Endothelial cell of umbilical vein (primary cell): ENCODE data around the gene DCC. TPM values are rescaled to one million over a fixed set of nuclear protein-coding genes. Genes with fewer than 3 reads are reported as not detected.

ENCODE experiments used
- BruUV-seq: library from RNA; stranded (reverse); fragments of 400-500 nt; replicated peaks from 2 replicates; lab custom pipeline; 2021; lab: Mats Ljungman, UMichigan
- CTCF ChIA-PET: fragments of 300-600, 350-600 bp; sonication (Branson Sonifier 250); formaldehyde crosslinking; loops from one replicate; lab custom pipeline; 2021; ENCODE audit warnings: antibody characterized with exemption, inconsistent platforms; lab: Charles Lee
- POLR2A ChIA-PET: fragments of 300-600, 350-600 bp; sonication (Branson Sonifier 250); formaldehyde crosslinking; loops from one replicate; lab custom pipeline; 2021; ENCODE audit warnings: antibody characterized with exemption, inconsistent platforms; lab: Charles Lee
- DNase-seq: peaks from one replicate; pipeline ENCODE4 v3.0.0-alpha.2; 2011; ENCODE audit warnings: low read depth, low spot score
- FAIRE-seq: peaks from 2 replicates; lab custom pipeline; 2011; peaks lifted over from hg19 to GRCh38; lab: Jason Lieb, UNC
- H2AFZ ChIP-seq: 2 replicates; pipeline ENCODE4 v1.6.0; 2012; ENCODE audit warnings: low read depth, low read length, control low read depth, inconsistent platforms
- H3K27ac ChIP-seq: 2 replicates; pipeline ENCODE4 v1.5.1; 2011; ENCODE audit warnings: low read depth, mild to moderate bottlenecking, control low read depth, low read length, moderate library complexity; ENCODE audit not compliant: insufficient read depth
- H3K27me3 ChIP-seq, 2 experiments: 2 replicates each; pipeline versions ENCODE4 v1.6.0 to v1.6.1; 2011; ENCODE audit warnings: low read length in 2 of 2, mixed read lengths in 1 of 2; ENCODE audit not compliant: control insufficient read depth in 2 of 2, insufficient read depth in 2 of 2
- H3K36me3 ChIP-seq, 2 experiments: 2 replicates in 1 of 2; 3 replicates in 1 of 2; pipeline ENCODE4 v1.5.1; 2011; ENCODE audit warnings: low read length in 2 of 2, mild to moderate bottlenecking in 1 of 2, moderate library complexity in 1 of 2; ENCODE audit not compliant: control insufficient read depth in 2 of 2, insufficient read depth in 2 of 2; ENCODE audit errors: extremely low read depth in 1 of 2
- H3K4me1 ChIP-seq: 3 replicates; pipeline ENCODE4 v1.5.1; 2011; ENCODE audit warnings: mild to moderate bottlenecking, low read length; ENCODE audit not compliant: control insufficient read depth, insufficient read depth; ENCODE audit errors: extremely low read depth
- H3K4me2 ChIP-seq: 2 replicates; pipeline ENCODE4 v1.6.1; 2011; ENCODE audit warnings: low read length, control low read depth, mixed read lengths; ENCODE audit not compliant: insufficient read depth
- H3K4me3 ChIP-seq, 3 experiments: fragments of 200-600 bp in 1 of 3; sonication (generic), shearing (Covaris generic) in 1 of 3; replicated peaks in 1 of 3; 2 replicates each; pipeline ENCODE4 v1.5.1; 2011 to 2016; ENCODE audit warnings: control low read depth in 3 of 3, low read length in 3 of 3, mild to moderate bottlenecking in 2 of 3, inconsistent platforms in 1 of 3, low read depth in 1 of 3, moderate library complexity in 1 of 3; ENCODE audit not compliant: insufficient read depth in 1 of 3
- H3K79me2 ChIP-seq: 2 replicates; pipeline ENCODE4 v1.6.0; 2012; ENCODE audit warnings: low read length, inconsistent platforms; ENCODE audit not compliant: control insufficient read depth, insufficient read depth
- H3K9ac ChIP-seq: replicated peaks from 2 replicates; pipeline ENCODE3; 2011; ENCODE audit warnings: low read length, control low read depth; ENCODE audit not compliant: insufficient read depth; ENCODE audit errors: extremely low read depth
- H3K9me1 ChIP-seq: replicated peaks from 3 replicates; pipeline ENCODE4 v1.6.0; 2011; ENCODE audit warnings: mild to moderate bottlenecking, low read length; ENCODE audit not compliant: control insufficient read depth, insufficient read depth; ENCODE audit errors: extremely low read depth
- H3K9me3 ChIP-seq: replicated peaks from 2 replicates; pipeline ENCODE4 v1.5.1; 2012; ENCODE audit warnings: low read length, inconsistent platforms; ENCODE audit not compliant: control insufficient read depth, insufficient read depth
- H4K20me1 ChIP-seq: replicated peaks from 2 replicates; pipeline ENCODE3; 2011; ENCODE audit warnings: mild to moderate bottlenecking, low read length; ENCODE audit not compliant: control insufficient read depth, insufficient read depth; ENCODE audit errors: extremely low read depth
- CTCF ChIP-seq, 2 donors: IDR thresholded peaks; 1 replicate in 1 of 2; 2 replicates in 1 of 2; pipeline ENCODE4 v1.5.1; 2011; ENCODE audit warnings: low read length in 2 of 2, mild to moderate bottlenecking in 2 of 2, moderate library complexity in 2 of 2, control low read depth in 1 of 2, inconsistent platforms in 1 of 2, low read depth in 1 of 2; ENCODE audit not compliant: insufficient read depth in 1 of 2; ENCODE audit errors: extremely low read depth in 1 of 2
- EZH2 ChIP-seq: IDR thresholded peaks from 2 replicates; pipeline ENCODE4 v1.6.1; 2012; ENCODE audit warnings: borderline replicate concordance, low read depth, mild to moderate bottlenecking, moderate library complexity, low read length, inconsistent platforms; ENCODE audit not compliant: severe bottlenecking
- FOS ChIP-seq: IDR thresholded peaks from 2 replicates; pipeline ENCODE4 v1.6.1; 2011; ENCODE audit warnings: mild to moderate bottlenecking, low read length, moderate library complexity, borderline replicate concordance; ENCODE audit not compliant: insufficient read depth
- GATA2 ChIP-seq: IDR thresholded peaks from 2 replicates; pipeline ENCODE4 v1.7.0; 2011; ENCODE audit warnings: low read depth, mild to moderate bottlenecking, moderate library complexity, mixed read lengths, low read length; ENCODE audit not compliant: insufficient read length, insufficient read depth
- JUN ChIP-seq: IDR thresholded peaks from 2 replicates; pipeline ENCODE4 v1.6.1; 2011; ENCODE audit warnings: borderline replicate concordance, low read depth; ENCODE audit not compliant: insufficient read length, insufficient read depth
- MAX ChIP-seq: IDR thresholded peaks from 2 replicates; pipeline ENCODE4 v1.6.1; 2011; ENCODE audit not compliant: insufficient read depth, insufficient read length
- MYC ChIP-seq: IDR thresholded peaks from one replicate; pipeline ENCODE4 v1.6.1; 2011; ENCODE audit warnings: mild to moderate bottlenecking, low read depth, low read length
- POLR2AphosphoS5 ChIP-seq: IDR thresholded peaks from 2 replicates; pipeline ENCODE4 v1.6.1; 2012; ENCODE audit warnings: low read depth, mild to moderate bottlenecking, control low read depth, low read length, moderate library complexity; ENCODE audit not compliant: insufficient read depth
- dilution Hi-C: fragments of 300-500 bp; cut with MboI; formaldehyde crosslinking; loops from one replicate; pipeline ENCODE4 v1.15.0; 2019; ENCODE audit warnings: low sequenced_read_pairs; ENCODE audit not compliant: extremely low pct_ligation_motif_present
- intact Hi-C: fragments of 100-400 bp; cut with micrococcal nuclease; formaldehyde crosslinking; loops from one replicate; pipeline ENCODE4 v1.10.0; 2022
- polyA plus RNA-seq, 4 experiments: library from polyadenylated mRNA; depleted of rRNA in 3 of 4; stranded (reverse) in 3 of 4; unstranded in 1 of 4; fragments of >200 nt; gene quantifications; 2 replicates each; pipeline versions ENCODE4 v1.2.1 to v1.2.3, GENCODE V29; 2011 to 2012; ENCODE audit warnings: missing spikeins in 1 of 4
- total RNA-seq: library from RNA; stranded (reverse); gene quantifications from 2 replicates; pipeline ENCODE4 v1.2.3, GENCODE V29; 2021

Gene DCC
- total and polyA plus RNA-seq, 2 donors (not counting 3 experiments of a cell fraction or from before 2014, with no cell fraction given) = not detected

GRCh38 chr18:52995875-52996274 is 655.9 kb downstream of the DCC start:
- Histone ChIP-seq H3K27me3 (no peaks in the 10 kb centered on the region), H3K4me1 (no peaks in the 10 kb centered on the region), H3K79me2 (no peaks in the 10 kb centered on the region), H4K20me1 (no peaks in the 10 kb centered on the region), H3K9me1 (no peaks in the 10 kb centered on the region), H3K4me2 (no peak overlapping the region), H3K36me3 (no peaks in the 10 kb centered on the region), H3K4me3 (no peak overlapping the region), H3K9ac (no peak overlapping the region), H2AFZ (no peak overlapping the region), H3K27ac (no peak overlapping the region), H3K9me3 (peaks cover 3% of the 10 kb centered on the region)
- FAIRE-seq = no peak
- DNase-seq = no peak
- BruUV-seq = no TSS peak
- CTCF ChIA-PET = no interaction called here
- intact Hi-C loops (no loop called here), dilution Hi-C loops (no loop called here)
- POLR2A ChIA-PET = no interaction called here
- TF ChIP-seq EZH2 (no peak), JUN (no peak), MAX (no peak)

- BruUV-seq = no TSS peak
- Histone ChIP-seq H3K4me3 (no peak overlapping the region), H3K27ac (no peak overlapping the region), H3K9me3 (peaks cover 5% of the 10 kb centered on the region), H3K36me3 (no peaks in the 10 kb centered on the region), H3K79me2 (no peaks in the 10 kb centered on the region), H4K20me1 (no peaks in the 10 kb centered on the region), H3K4me2 (no peak overlapping the region), H3K4me1 (no peaks in the 10 kb centered on the region), H3K9me1 (no peaks in the 10 kb centered on the region), H2AFZ (no peak overlapping the region), H3K27me3 (no peaks in the 10 kb centered on the region), H3K9ac (no peak overlapping the region)
- POLR2A ChIA-PET = no interaction called here
- FAIRE-seq = no peak
- dilution Hi-C loops (no loop called here), intact Hi-C loops (no loop called here)
- DNase-seq = no peak
- CTCF ChIA-PET = no interaction called here
- TF ChIP-seq FOS = no peak
- no peak for TF ChIP-seq MYC
- no peak for TF ChIP-seq MAX
- TF ChIP-seq EZH2 = no peak
- no peak for TF ChIP-seq POLR2AphosphoS5
- TF ChIP-seq JUN = no peak
- no peak for TF ChIP-seq GATA2
- no peak for TF ChIP-seq CTCF (IDR thresholded peaks at IDR 0.05; ENCODE audit: extremely low read depth in 1 of 2, insufficient read depth in 1 of 2, low read depth in 1 of 2, low read length in 2 of 2)
These were observed 659.6 kb downstream of the DCC start for GRCh38 chr18:52999633-53000032.
